WTC11 (cell line): ENCODE measurements around the gene RTF2. TPM values are rescaled to one million over a fixed set of nuclear protein-coding genes. Genes with fewer than 3 reads are reported as not detected.

Source experiments
- ATAC-seq: fragments of 200-7000 bp; cut with Tn5 transposase; 2 replicates; pipeline ENCODE4 v1.10.0; 2021; ENCODE audit warnings: mild to moderate bottlenecking, moderate library complexity
- CTCF ChIA-PET: fragments of 300-600 bp; sonication (Branson Sonifier 250); formaldehyde crosslinking; loops from one replicate; lab custom pipeline; 2021; ENCODE audit warnings: antibody characterized with exemption; lab: Charles Lee
- POLR2A ChIA-PET: fragments of 350-600 bp; sonication (Branson Sonifier 250); formaldehyde crosslinking; loops from one replicate; lab custom pipeline; 2021; ENCODE audit warnings: antibody characterized with exemption; lab: Charles Lee
- DNase-seq: peaks from one replicate; pipeline ENCODE4 v3.0.0; 2021; ENCODE audit warnings: low spot score
- H3K27ac Mint-ChIP-seq: 2 replicates; pipeline ENCODE4 v1.8.0; 2021; ENCODE audit warnings: mixed read lengths
- H3K27me3 Mint-ChIP-seq: 2 replicates; pipeline ENCODE4 v1.8.0; 2021; ENCODE audit warnings: low read depth, mild to moderate bottlenecking, moderate library complexity, mixed read lengths
- H3K36me3 Mint-ChIP-seq: 2 replicates; pipeline ENCODE4 v1.8.0; 2021; ENCODE audit warnings: mixed read lengths
- H3K4me1 Mint-ChIP-seq: 2 replicates; pipeline ENCODE4 v1.8.0; 2022; ENCODE audit warnings: mixed read lengths
- H3K4me3 Mint-ChIP-seq: 2 replicates; pipeline ENCODE4 v1.8.0; 2021; ENCODE audit warnings: mild to moderate bottlenecking, moderate library complexity, mixed read lengths
- H3K9me3 Mint-ChIP-seq: 2 replicates; pipeline ENCODE4 v1.8.0; 2021; ENCODE audit warnings: mixed read lengths
- ATF2 ChIP-seq: sonication (generic); formaldehyde crosslinking; IDR thresholded peaks from 2 replicates; pipeline ENCODE4 v1.8.1; 2022; ENCODE audit warnings: low read depth, missing genetic modification reagents, borderline replicate concordance
- CBFB ChIP-seq: sonication (generic); formaldehyde crosslinking; IDR thresholded peaks from 2 replicates; pipeline ENCODE4 v1.8.1; 2022; ENCODE audit warnings: mild to moderate bottlenecking, low read depth, missing genetic modification reagents
- CDX4 ChIP-seq: fragments of 250-450 bp; sonication (Bioruptor Pico); IDR thresholded peaks from 2 replicates; pipeline ENCODE4 v1.9.0; 2021; ENCODE audit warnings: moderate library complexity, mild to moderate bottlenecking, inconsistent platforms, borderline replicate concordance
- CREM ChIP-seq: sonication (generic); formaldehyde crosslinking; IDR thresholded peaks from 2 replicates; pipeline ENCODE4 v1.8.1; 2022; ENCODE audit warnings: mild to moderate bottlenecking, missing genetic modification reagents, moderate library complexity
- FOXK1 ChIP-seq: sonication (generic); formaldehyde crosslinking; IDR thresholded peaks from 2 replicates; pipeline ENCODE4 v1.8.0; 2022; ENCODE audit warnings: mild to moderate bottlenecking, moderate library complexity, missing genetic modification reagents
- JUN ChIP-seq: sonication (generic); formaldehyde crosslinking; IDR thresholded peaks from 2 replicates; pipeline ENCODE4 v1.8.0; 2023; ENCODE audit warnings: mild to moderate bottlenecking, missing genetic modification reagents
- SOX15 ChIP-seq: fragments of 250-450 bp; sonication (Bioruptor Pico); IDR thresholded peaks from 2 replicates; pipeline ENCODE4 v1.9.0; 2021; ENCODE audit warnings: mild to moderate bottlenecking
- SP1 ChIP-seq: sonication (generic); formaldehyde crosslinking; conservative IDR thresholded peaks from 2 replicates; pipeline ENCODE4 v1.8.1; 2022; ENCODE audit warnings: missing genetic modification reagents
- STAT6 ChIP-seq: sonication (generic); formaldehyde crosslinking; conservative IDR thresholded peaks from 2 replicates; pipeline ENCODE4 v1.8.1; 2023; ENCODE audit warnings: mild to moderate bottlenecking, low read depth, missing genetic modification reagents, moderate library complexity
- ZNF232 ChIP-seq: sonication (generic); formaldehyde crosslinking; IDR thresholded peaks from 2 replicates; pipeline ENCODE4 v1.8.0; 2022; ENCODE audit warnings: mild to moderate bottlenecking, missing genetic modification reagents
- ZNF263 ChIP-seq: sonication (generic); formaldehyde crosslinking; IDR thresholded peaks from 2 replicates; pipeline ENCODE4 v1.8.1; 2022; ENCODE audit warnings: low read depth, mild to moderate bottlenecking, moderate library complexity, missing genetic modification reagents
- ZNF317 ChIP-seq: sonication (generic); formaldehyde crosslinking; IDR thresholded peaks from 2 replicates; pipeline ENCODE4 v1.8.1; 2023; ENCODE audit warnings: low read depth, mild to moderate bottlenecking, moderate library complexity, missing genetic modification reagents, borderline replicate concordance
- ZNF512 ChIP-seq: sonication (generic); formaldehyde crosslinking; IDR thresholded peaks from 2 replicates; pipeline ENCODE4 v1.8.1; 2022; ENCODE audit warnings: missing genetic modification reagents, borderline replicate concordance
- ZNF532 ChIP-seq: fragments of 250-450 bp; sonication (Bioruptor Pico); IDR thresholded peaks from 2 replicates; pipeline ENCODE4 v1.9.0; 2021; ENCODE audit warnings: mild to moderate bottlenecking, borderline replicate concordance
- total RNA-seq: library from RNA; stranded (reverse); gene quantifications from 3 replicates; pipeline ENCODE4 v1.2.3, GENCODE V29; 2021

Gene RTF2
- total RNA-seq, 1 experiment from 2014 or later = 46.3 TPM

GRCh38 chr20:56428410-56428809 lies 40.0 kb upstream of the RTF2 start (continued):
- no peak for TF ChIP-seq ZNF532 (CRISPR knock-in tag)
- TF ChIP-seq ZNF512 (CRISPR knock-in tag) = no peak
- TF ChIP-seq JUN (CRISPR knock-in tag) = no peak
- no peak for TF ChIP-seq CBFB (CRISPR knock-in tag)
- TF ChIP-seq SP1 (CRISPR knock-in tag) = no peak
- TF ChIP-seq FOXK1 = no peak
- no peak for TF ChIP-seq ZNF232 (CRISPR knock-in tag)
- TF ChIP-seq SOX15 (CRISPR knock-in tag) = no peak
- TF ChIP-seq ZNF317 (CRISPR knock-in tag) = no peak
- TF ChIP-seq CDX4 (CRISPR knock-in tag) = no peak
- TF ChIP-seq CREM (CRISPR knock-in tag) = no peak
- TF ChIP-seq ZNF263 (CRISPR knock-in tag) = no peak

- H3K36me3 Mint-ChIP-seq = no peaks in the 10 kb centered on the region
- TF ChIP-seq STAT6 (CRISPR knock-in tag) = no peak
- no peak for TF ChIP-seq ATF2 (CRISPR knock-in tag)
- ChIA-PET CTCF (no interaction called here), POLR2A (interaction anchor here (0.6 to 0.7 kb wide), 2 partner anchors 17 to 554 kb away, joined by 4 to 5 read pairs; no protein-coding TSS in a partner anchor)
- peaks cover 41% of the 10 kb centered on the region for H3K27me3 Mint-ChIP-seq
- H3K27ac Mint-ChIP-seq = no peak overlapping the region
- DNase-seq (no peak), ATAC-seq (no peak)
- no peaks in the 10 kb centered on the region for H3K9me3 Mint-ChIP-seq
- H3K4me3 Mint-ChIP-seq = no peak overlapping the region
- H3K4me1 Mint-ChIP-seq = no peaks in the 10 kb centered on the region
These were observed 39.5 kb upstream of the RTF2 start for GRCh38 chr20:56428881-56429280.
